HG02970 (cell line): Measurements from ENCODE around the gene CXCR3.
"Not testable (repeated sequence)": the region's sequence is repeated elsewhere in the genome, so short reads cannot be mapped to it uniquely, and the experiment has no call there.

Experiments used
- ATAC-seq: cut with Tn5 transposase; IDR thresholded peaks from one replicate; pipeline ENCODE4 v1.9.1; 2021; ENCODE audit warnings: mild to moderate bottlenecking, moderate library complexity, moderate number of reproducible peaks; ENCODE audit not compliant: unreplicated experiment, low FRiP score

CXCR3 gene

GRCh38 chrX:71618303-71618721 lies at the start of gene CXCR3:
CXCR3 (minus strand) TSS chrX:71618511; CDS start chrX:71618449, 62 bp downstream.
- no peak for ATAC-seq

GRCh38 chrX:71667328-71668247 lies 49.3 kb upstream of the CXCR3 start, which contains the start of gene LOC101059915:
LOC101059915 (plus strand) TSS chrX:71667546.
- ATAC-seq: no peak

- ATAC-seq: no peak
Measured at GRCh38 chrX:71666240-71667223, 48.2 kb upstream of the CXCR3 start.

DNA sequence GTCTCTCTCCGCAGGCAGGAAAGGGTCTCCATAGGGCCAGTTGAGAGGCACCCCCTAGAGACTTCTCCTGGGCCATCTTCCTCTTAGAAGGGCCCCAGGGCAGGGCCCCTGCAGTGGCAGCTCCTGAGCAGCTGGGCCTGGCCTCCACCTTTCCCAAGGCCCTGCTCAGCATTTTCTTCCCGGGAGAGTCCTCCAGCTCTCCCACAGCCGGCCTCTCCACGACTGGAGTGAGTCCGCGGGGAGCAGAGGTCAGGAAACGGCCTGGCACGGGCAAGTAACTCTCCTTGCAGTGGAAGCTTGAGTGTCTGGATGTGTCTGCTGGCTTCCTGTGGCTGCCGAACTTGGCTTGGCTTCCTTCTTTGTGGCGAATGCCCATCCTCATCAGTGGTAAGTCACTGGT lies 47.4 kb upstream of the CXCR3 start:
- ATAC-seq: no peak

DNA sequence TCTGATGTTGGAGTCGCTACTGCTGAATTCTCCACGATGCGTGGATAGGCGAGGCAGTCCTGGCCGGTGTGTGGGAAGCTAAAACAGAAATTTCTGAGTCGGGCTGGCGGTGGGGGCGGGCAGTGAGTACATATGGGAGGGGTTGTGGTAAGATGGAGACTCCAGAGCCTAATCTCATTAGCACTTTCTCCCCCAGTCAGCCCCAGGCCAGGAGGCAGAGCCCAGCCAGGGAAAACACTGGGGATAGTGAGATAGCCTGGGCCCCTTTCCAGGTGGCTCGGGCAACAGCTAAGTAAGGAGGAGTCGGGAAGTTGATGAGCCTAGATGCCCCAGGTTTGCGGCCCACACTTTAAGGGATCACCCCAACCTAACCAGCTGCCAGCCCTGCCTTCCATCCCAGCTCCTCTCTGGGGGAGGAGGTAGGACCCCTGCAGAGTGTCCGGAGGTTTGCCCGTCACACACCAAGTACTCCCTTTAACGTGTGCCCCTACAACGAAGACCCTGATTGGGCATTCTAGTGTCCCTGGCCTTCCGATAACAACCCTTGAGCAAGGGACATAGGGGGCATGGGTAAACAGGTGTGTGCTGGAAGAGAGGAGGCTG lies 46.7 kb upstream of the CXCR3 start:
- no peak for ATAC-seq

- not testable (repeated sequence) for ATAC-seq
Measured at GRCh38 chrX:71664202-71664601, 45.9 kb upstream of the CXCR3 start.

DNA sequence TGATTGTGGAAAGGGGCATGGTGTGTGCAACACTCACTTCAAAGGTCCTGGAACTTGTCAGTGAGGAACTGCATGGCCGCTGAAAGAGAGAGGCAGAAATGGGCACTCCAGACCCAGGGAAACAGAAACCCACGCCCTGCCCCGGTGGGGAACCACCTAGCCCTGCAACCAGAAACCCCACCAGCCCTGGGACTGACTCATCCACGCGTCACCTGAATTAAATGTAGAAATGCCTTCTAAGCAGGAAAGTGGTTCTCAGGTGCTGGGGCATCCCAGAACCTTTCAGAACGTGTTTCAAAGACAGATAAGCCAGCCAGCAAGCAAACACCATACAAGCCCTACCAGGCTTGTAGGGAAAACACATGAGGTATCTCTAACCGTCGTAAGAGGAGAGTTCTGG lies 44.9 kb upstream of the CXCR3 start:
- ATAC-seq: not testable (repeated sequence)

DNA sequence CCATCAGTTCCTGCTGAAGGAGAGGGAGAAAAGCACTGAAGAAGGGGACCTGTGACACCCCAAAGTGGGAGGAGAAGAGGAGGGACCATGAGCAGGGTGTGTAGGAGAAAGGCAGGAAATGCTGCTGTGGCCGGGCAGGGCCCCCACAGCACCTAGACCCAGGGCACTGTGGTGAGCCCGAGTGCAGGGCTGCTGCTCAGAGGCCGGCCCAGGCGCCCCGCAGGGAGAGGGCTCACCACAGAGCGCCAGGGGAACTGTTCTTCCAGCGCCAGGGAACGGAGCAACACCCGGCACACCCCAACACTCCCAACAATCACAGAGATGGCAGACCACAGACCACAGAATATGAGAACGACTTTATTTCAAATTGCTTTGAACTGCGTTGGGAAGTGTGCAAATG lies 44.3 kb upstream of the CXCR3 start:
- ATAC-seq: not testable (repeated sequence)

- ATAC-seq: no peak
Measured at GRCh38 chrX:71661919-71662318, 43.6 kb upstream of the CXCR3 start.

- ATAC-seq: no peak
Measured at GRCh38 chrX:71660562-71661416, 42.5 kb upstream of the CXCR3 start.

DNA sequence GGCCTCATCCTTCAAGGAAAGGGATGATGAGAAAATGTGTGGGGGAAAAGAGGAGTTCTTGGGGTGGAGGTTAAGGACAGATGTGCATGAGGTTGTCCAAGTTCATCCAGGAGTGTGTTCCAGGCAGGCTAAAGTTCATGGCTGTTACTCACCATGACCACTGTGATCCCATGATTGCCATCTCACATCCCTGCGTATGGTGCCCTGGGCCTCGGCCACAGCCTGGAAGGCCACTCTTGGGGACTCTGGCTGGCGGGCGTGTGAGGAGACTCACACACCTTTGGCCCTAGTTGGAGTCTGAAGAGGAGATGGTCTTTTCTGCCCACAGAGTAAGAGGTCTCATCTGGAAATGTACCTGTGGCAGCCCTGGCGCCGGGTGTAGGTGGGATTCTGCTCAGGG lies 41.6 kb upstream of the CXCR3 start:
- no peak for ATAC-seq

GRCh38 chrX:71659342-71659741 lies 41.0 kb upstream of the CXCR3 start:
- ATAC-seq: no peak

DNA sequence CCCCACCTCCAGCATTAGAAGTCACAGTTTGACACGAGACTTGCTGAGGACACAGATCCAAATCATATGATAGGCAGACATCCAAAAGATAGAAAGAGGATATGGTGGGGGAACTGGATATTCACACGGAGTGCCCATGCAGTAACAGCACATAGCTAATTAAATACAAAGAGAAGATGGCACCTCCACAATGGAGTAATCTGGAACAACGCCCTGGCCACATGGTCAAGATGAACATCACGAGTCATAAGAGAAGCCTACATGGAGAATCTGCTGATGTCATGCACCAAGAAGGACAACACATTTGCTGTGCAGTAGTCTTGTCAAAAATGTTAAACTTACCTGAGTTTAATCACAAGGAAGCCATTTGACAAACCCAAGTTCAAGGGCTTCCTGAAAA lies 39.0 kb upstream of the CXCR3 start:
- no peak for ATAC-seq

DNA sequence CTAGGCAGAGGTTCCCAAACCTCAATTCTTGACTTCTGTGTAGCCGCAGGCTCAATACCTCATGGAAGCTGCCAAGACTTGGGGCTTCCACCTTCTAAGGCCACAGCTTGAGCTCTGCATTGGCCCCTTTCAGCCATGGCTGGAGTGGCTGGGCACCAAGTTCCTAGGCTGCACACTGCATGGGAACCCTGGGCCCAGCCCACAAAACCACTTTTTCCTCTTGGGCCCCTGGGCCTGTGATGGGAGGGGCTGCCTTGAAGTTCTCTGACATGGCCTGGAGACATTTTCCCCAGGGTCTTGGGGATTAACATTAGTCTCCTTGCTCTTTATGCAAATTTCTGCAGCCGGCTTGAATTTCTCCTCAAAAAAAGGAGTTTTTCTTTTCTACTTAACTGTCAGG lies 35.0 kb upstream of the CXCR3 start:
- ATAC-seq: no peak

DNA sequence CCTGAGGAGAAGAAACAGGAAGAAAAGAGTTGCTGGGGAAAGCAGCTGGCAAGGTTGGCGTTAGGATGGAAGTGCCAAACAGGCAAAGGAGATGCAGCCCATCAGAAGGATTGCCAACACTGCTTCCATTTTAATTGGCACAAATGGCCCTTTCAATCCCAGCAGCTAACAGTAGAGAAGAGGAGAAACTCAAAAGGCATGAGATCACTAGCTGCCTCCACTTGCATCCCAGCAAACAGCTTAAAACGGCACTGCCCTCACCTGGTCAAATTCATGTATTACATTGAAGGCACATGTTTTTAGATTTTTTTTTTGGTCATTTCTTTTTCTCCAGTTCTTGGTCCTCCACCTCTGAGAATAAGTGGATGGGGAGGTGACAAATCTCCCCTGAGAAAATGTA lies 34.1 kb upstream of the CXCR3 start:
- ATAC-seq: no peak

DNA sequence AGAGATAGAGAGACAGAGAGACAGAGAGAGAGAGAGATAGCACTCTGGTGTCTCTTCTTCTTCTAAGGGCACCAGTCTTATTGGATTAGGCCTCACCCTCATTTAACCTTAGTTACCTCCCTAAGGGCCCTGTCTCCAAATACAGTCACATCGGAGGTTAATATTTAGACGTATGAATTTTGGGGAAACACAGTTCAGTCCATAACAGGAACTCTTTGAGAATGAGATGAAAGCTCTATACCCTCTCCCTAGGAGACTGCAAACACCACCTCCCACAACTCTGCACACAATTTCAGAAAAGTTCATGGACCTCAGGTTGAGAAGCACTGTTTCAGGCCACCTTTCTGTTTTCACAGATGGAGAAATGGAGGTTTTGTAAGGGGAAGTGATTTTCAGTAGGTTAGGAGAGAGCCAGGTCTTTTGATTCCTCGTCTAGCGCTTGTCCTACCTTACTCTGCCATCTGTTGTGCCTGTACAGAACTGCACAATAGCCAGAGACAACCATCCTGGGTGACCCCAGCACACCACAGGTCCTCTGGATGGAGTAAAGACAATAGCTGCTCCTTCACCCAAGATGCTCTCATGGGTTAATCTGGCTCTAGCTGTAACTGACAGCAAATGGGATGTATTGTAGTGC lies 32.1 kb upstream of the CXCR3 start:
- ATAC-seq: no peak

DNA sequence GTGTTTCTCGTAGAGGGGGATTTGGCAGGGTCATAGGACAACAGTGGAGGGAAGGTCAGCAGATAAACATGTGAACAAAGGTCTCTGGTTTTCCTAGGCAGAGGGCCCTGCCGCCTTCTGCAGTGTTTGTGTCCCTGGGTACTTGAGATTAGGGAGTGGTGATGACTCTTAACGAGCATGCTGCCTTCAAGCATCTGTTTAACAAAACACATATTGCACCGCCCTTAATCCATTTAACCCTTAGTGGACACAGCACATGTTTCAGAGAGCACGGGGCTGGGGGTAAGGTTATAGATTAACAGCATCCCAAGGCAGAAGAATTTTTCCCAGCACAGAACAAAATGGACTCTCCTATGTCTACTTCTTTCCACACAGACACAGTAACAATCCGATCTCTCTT lies 26.1 kb upstream of the CXCR3 start:
- ATAC-seq: not testable (repeated sequence)

GRCh38 chrX:71640002-71640401 lies 21.7 kb upstream of the CXCR3 start:
- ATAC-seq: no peak

GRCh38 chrX:71638409-71638808 lies 20.1 kb upstream of the CXCR3 start:
- no peak for ATAC-seq
